HG02870 (cell line): ENCODE data around the gene ATRX.
"Not testable (repeated sequence)": the region's sequence is repeated elsewhere in the genome, so short reads cannot be mapped to it uniquely, and the experiment has no call there.

ENCODE experiments used
- ATAC-seq: cut with Tn5 transposase; IDR thresholded peaks from one replicate; pipeline ENCODE4 v1.9.1; 2021; ENCODE audit warnings: mild to moderate bottlenecking, moderate library complexity; ENCODE audit not compliant: unreplicated experiment

Gene ATRX

GRCh38 chrX:77785486-77786364, at the start of gene ATRX:
TSS of gene ATRX (minus strand) at chrX:77786216. CDS start at chrX:77786001, 215 bp downstream.
- peak; percentile 87 for ATAC-seq

- ATAC-seq, result not testable (repeated sequence)
Observed at GRCh38 chrX:77831544-77831943, 45.5 kb upstream of the ATRX start.

GRCh38 chrX:77821989-77822388, 36.0 kb upstream of the ATRX start:
- ATAC-seq, result not testable (repeated sequence)

- no peak for ATAC-seq
Observed at GRCh38 chrX:77820091-77820727, 34.2 kb upstream of the ATRX start.

- no peak for ATAC-seq
Observed at GRCh38 chrX:77814210-77814609, 28.2 kb upstream of the ATRX start.

GRCh38 chrX:77802201-77802600, 16.2 kb upstream of the ATRX start:
- no peak for ATAC-seq

- no peak for ATAC-seq
Observed at GRCh38 chrX:77795124-77795523, 9.1 kb upstream of the ATRX start.

GRCh38 chrX:77793946-77794345, 7.9 kb upstream of the ATRX start:
- ATAC-seq, result no peak

GRCh38 chrX:77788050-77788449, 2.0 kb upstream of the ATRX start:
- no peak for ATAC-seq

- no peak for ATAC-seq
Observed at GRCh38 chrX:77786365-77786680, 307 bp upstream of the ATRX start.

GRCh38 chrX:77779695-77780094, 6.3 kb downstream of the ATRX start:
- no peak for ATAC-seq

- no peak for ATAC-seq
Observed at GRCh38 chrX:77776659-77777058, 9.4 kb downstream of the ATRX start.

GRCh38 chrX:77771601-77772000, 14.4 kb downstream of the ATRX start:
- no peak for ATAC-seq

GRCh38 chrX:77768787-77769186, 17.2 kb downstream of the ATRX start:
- ATAC-seq, result no peak

- not testable (repeated sequence) for ATAC-seq
Observed at GRCh38 chrX:77766212-77766611, 19.8 kb downstream of the ATRX start.

- no peak for ATAC-seq
Observed at GRCh38 chrX:77755561-77755960, 30.5 kb downstream of the ATRX start.

- ATAC-seq, result not testable (repeated sequence)
Observed at GRCh38 chrX:77753942-77754341, 32.1 kb downstream of the ATRX start.

- ATAC-seq, result no peak
Observed at GRCh38 chrX:77749695-77750094, 36.3 kb downstream of the ATRX start.

GRCh38 chrX:77743720-77744119, 42.3 kb downstream of the ATRX start:
- no peak for ATAC-seq

- ATAC-seq, result no peak
Observed at GRCh38 chrX:77742788-77743476, 43.1 kb downstream of the ATRX start.

GRCh38 chrX:77740376-77740905, 45.6 kb downstream of the ATRX start:
- no peak for ATAC-seq

- ATAC-seq, result no peak
Observed at GRCh38 chrX:77733342-77733741, 52.7 kb downstream of the ATRX start.
